GM18505 (cell line): ENCODE results near the gene WDR27.

Source experiments
- ATAC-seq: cut with Tn5 transposase; IDR thresholded peaks from one replicate; pipeline ENCODE4 v1.9.1; 2021; ENCODE audit not compliant: unreplicated experiment
- POLR2A ChIP-seq: IDR thresholded peaks from 4 replicates; pipeline ENCODE4 v1.6.1; 2011; ENCODE audit warnings: borderline replicate concordance; ENCODE audit not compliant: insufficient read depth, insufficient read length; ENCODE audit errors: extremely low read depth

Gene WDR27

GRCh38 chr6:169627736-169628607 lies 73.9 kb downstream of the WDR27 start:
- TF ChIP-seq POLR2A = no peak
- ATAC-seq = no peak

- TF ChIP-seq POLR2A = no peak
- no peak for ATAC-seq
Observed at GRCh38 chr6:169626649-169627048, 75.2 kb downstream of the WDR27 start.

GRCh38 chr6:169626169-169626568 lies 75.7 kb downstream of the WDR27 start:
- no peak for ATAC-seq
- no peak for TF ChIP-seq POLR2A

GRCh38 chr6:169625376-169625775 lies 76.5 kb downstream of the WDR27 start:
- no peak for ATAC-seq

GRCh38 chr6:169624785-169625184 lies 77.0 kb downstream of the WDR27 start:
- no peak for ATAC-seq
- no peak for TF ChIP-seq POLR2A

More at GRCh38 chr6:169625376-169625775, 76.5 kb downstream of the WDR27 start:
- TF ChIP-seq POLR2A = no peak

- ATAC-seq = no peak
- no peak for TF ChIP-seq POLR2A
Observed at GRCh38 chr6:169623975-169624374, 77.9 kb downstream of the WDR27 start.

GRCh38 chr6:169623343-169623742 lies 78.5 kb downstream of the WDR27 start:
- TF ChIP-seq POLR2A = no peak
- no peak for ATAC-seq

GRCh38 chr6:169622618-169623017 lies 79.2 kb downstream of the WDR27 start:
- TF ChIP-seq POLR2A = no peak
- no peak for ATAC-seq

GRCh38 chr6:169621311-169621710 lies 80.5 kb downstream of the WDR27 start:
- no peak for ATAC-seq
- no peak for TF ChIP-seq POLR2A

- ATAC-seq = no peak
- no peak for TF ChIP-seq POLR2A
Observed at GRCh38 chr6:169620171-169621130, 81.4 kb downstream of the WDR27 start.

- no peak for ATAC-seq
- no peak for TF ChIP-seq POLR2A
Observed at GRCh38 chr6:169619650-169620049, 82.2 kb downstream of the WDR27 start.

GRCh38 chr6:169618526-169619490 lies 83.0 kb downstream of the WDR27 start:
- TF ChIP-seq POLR2A = no peak
- no peak for ATAC-seq
